H1 (cell line): ENCODE data around the gene TACSTD2. TPM values are rescaled to one million over a fixed set of nuclear protein-coding genes. Genes with fewer than 3 reads are reported as not detected.

Source experiments
- CTCF ChIA-PET: fragments of 300-600 bp; sonication (Branson Sonifier 250); formaldehyde crosslinking; loops from one replicate; lab custom pipeline; 2021; ENCODE audit not compliant: partially characterized antibody; lab: Charles Lee
- POLR2A ChIA-PET: fragments of 300-600 bp; sonication (Branson Sonifier 250); formaldehyde crosslinking; loops from one replicate; lab custom pipeline; 2021; ENCODE audit warnings: inconsistent platforms; ENCODE audit not compliant: partially characterized antibody; lab: Charles Lee
- DNase-seq, 2 experiments: peaks; one replicate each; pipeline versions ENCODE4 v3.0.0 to v3.0.0-alpha.2; 2010 to 2022; ENCODE audit warnings: low spot score in 2 of 2, low read depth in 1 of 2, mixed read lengths in 1 of 2
- FAIRE-seq: peaks from 2 replicates; lab custom pipeline; 2011; peaks lifted over from hg19 to GRCh38; lab: Jason Lieb, UNC
- H2AFZ ChIP-seq: 2 replicates; pipeline ENCODE4 v1.8.1; 2012; ENCODE audit warnings: low read length, inconsistent platforms
- H2AK5ac ChIP-seq: 2 replicates; pipeline ENCODE4 v1.6.1; 2013; ENCODE audit warnings: low read depth, low read length
- H2BK120ac ChIP-seq: replicated peaks from 2 replicates; pipeline ENCODE3; 2013; ENCODE audit warnings: low read depth, low read length, inconsistent platforms
- H2BK12ac ChIP-seq: 2 replicates; pipeline ENCODE4 v1.6.1; 2013; ENCODE audit warnings: low read depth, low read length
- H2BK15ac ChIP-seq: 2 replicates; pipeline ENCODE4 v1.6.1; 2013; ENCODE audit warnings: low read length
- H2BK20ac ChIP-seq: 2 replicates; pipeline ENCODE4 v1.6.1; 2013; ENCODE audit warnings: low read length
- H2BK5ac ChIP-seq: 2 replicates; pipeline ENCODE4 v1.6.1; 2013; ENCODE audit warnings: low read depth, low read length
- H3K14ac ChIP-seq: 2 replicates; pipeline ENCODE4 v1.6.1; 2013; ENCODE audit warnings: inconsistent platforms; ENCODE audit not compliant: insufficient read length
- H3K18ac ChIP-seq: 2 replicates; pipeline ENCODE4 v1.6.1; 2013; ENCODE audit warnings: low read length; ENCODE audit errors: extremely low read depth
- H3K23ac ChIP-seq: 2 replicates; pipeline ENCODE4 v1.6.1; 2013; ENCODE audit warnings: inconsistent platforms; ENCODE audit not compliant: insufficient read length
- H3K23me2 ChIP-seq: 2 replicates; pipeline ENCODE4 v1.6.1; 2013; ENCODE audit warnings: low read depth, low read length
- H3K27ac ChIP-seq: 2 replicates; pipeline ENCODE4 v1.6.1; 2011; ENCODE audit warnings: low read depth, low read length, inconsistent platforms
- H3K27me3 ChIP-seq, 4 experiments: replicated peaks in 1 of 4; 1 replicate in 1 of 4; 2 replicates in 3 of 4; pipeline versions ENCODE4 v1.6.1 to v1.8.1; 2011 to 2013; ENCODE audit warnings: low read length in 3 of 4, mild to moderate bottlenecking in 3 of 4, inconsistent platforms in 2 of 4, mixed read lengths in 2 of 4, moderate library complexity in 1 of 4; ENCODE audit not compliant: control insufficient read depth in 3 of 4, insufficient read depth in 3 of 4; ENCODE audit errors: extremely low read depth in 1 of 4
- H3K36me3 ChIP-seq, 4 experiments: 2 replicates each; pipeline versions ENCODE4 v1.6.1 to v1.8.1; 2011 to 2013; ENCODE audit warnings: mild to moderate bottlenecking in 4 of 4, low read length in 3 of 4, moderate library complexity in 2 of 4, control low read depth in 1 of 4, inconsistent platforms in 1 of 4; ENCODE audit not compliant: insufficient read depth in 4 of 4, control insufficient read depth in 2 of 4
- H3K4ac ChIP-seq: replicated peaks from 2 replicates; pipeline ENCODE3; 2013; ENCODE audit warnings: low read length, low read depth, mixed read lengths, inconsistent platforms; ENCODE audit not compliant: insufficient read length
- H3K4me1 ChIP-seq, 4 experiments: replicated peaks in 1 of 4; 1 replicate in 1 of 4; 2 replicates in 3 of 4; pipeline versions ENCODE4 v1.6.1 to v1.8.1; 2011 to 2013; ENCODE audit warnings: low read length in 3 of 4, inconsistent platforms in 2 of 4, mixed read lengths in 1 of 4; ENCODE audit not compliant: insufficient read depth in 4 of 4, control insufficient read depth in 3 of 4
- H3K4me2 ChIP-seq, 2 experiments: 2 replicates each; pipeline versions ENCODE4 v1.6.1 to v1.8.1; 2011 to 2013; ENCODE audit warnings: low read depth in 2 of 2, low read length in 2 of 2, control low read depth in 1 of 2, inconsistent platforms in 1 of 2, mild to moderate bottlenecking in 1 of 2; ENCODE audit not compliant: insufficient read depth in 1 of 2
- H3K4me3 ChIP-seq, 4 experiments: fragments of 200-600, 300-600 bp in 1 of 4; sonication (generic), shearing (Covaris generic), sonication (Bioruptor Twin) in 1 of 4; 2 replicates each; pipeline versions ENCODE4 v1.5.1 to v1.8.1; 2011 to 2016; ENCODE audit warnings: low read length in 4 of 4, low read depth in 3 of 4, control low read depth in 2 of 4, inconsistent platforms in 2 of 4, mild to moderate bottlenecking in 2 of 4, mixed read lengths in 1 of 4, moderate library complexity in 1 of 4; ENCODE audit not compliant: insufficient read depth in 2 of 4; ENCODE audit errors: extremely low read depth in 1 of 4
- H3K56ac ChIP-seq: replicated peaks from 2 replicates; pipeline ENCODE3; 2013; ENCODE audit warnings: low read depth, mild to moderate bottlenecking, mixed read lengths, low read length, inconsistent platforms; ENCODE audit not compliant: insufficient read length
- H3K79me1 ChIP-seq: 2 replicates; pipeline ENCODE4 v1.6.1; 2013; ENCODE audit warnings: low read depth, low read length, control low read depth
- H3K79me2 ChIP-seq, 2 experiments: 2 replicates each; pipeline versions ENCODE4 v1.6.1 to v1.8.1; 2012 to 2013; ENCODE audit warnings: low read length in 2 of 2, mild to moderate bottlenecking in 2 of 2, inconsistent platforms in 1 of 2; ENCODE audit not compliant: insufficient read depth in 2 of 2, control insufficient read depth in 1 of 2
- H3K9ac ChIP-seq, 4 experiments: replicated peaks in 1 of 4; 1 replicate in 1 of 4; 2 replicates in 3 of 4; pipeline versions ENCODE4 v1.6.1 to v1.8.1; 2011 to 2013; ENCODE audit warnings: low read depth in 3 of 4, low read length in 3 of 4, control low read depth in 2 of 4, mild to moderate bottlenecking in 2 of 4, moderate library complexity in 2 of 4, inconsistent platforms in 1 of 4; ENCODE audit errors: extremely low read depth in 1 of 4
- H3K9me3 ChIP-seq, 2 experiments: 2 replicates each; pipeline versions ENCODE4 v1.6.1 to v1.8.1; 2012 to 2013; ENCODE audit warnings: mild to moderate bottlenecking in 2 of 2, moderate library complexity in 2 of 2, control low read depth in 1 of 2, inconsistent platforms in 1 of 2, low read depth in 1 of 2, low read length in 1 of 2, mixed read lengths in 1 of 2; ENCODE audit not compliant: insufficient read depth in 2 of 2
- H4K20me1 ChIP-seq, 2 experiments: replicated peaks in 1 of 2; 2 replicates each; pipeline versions ENCODE3 to v1.8.1; 2011 to 2013; ENCODE audit warnings: inconsistent platforms in 2 of 2, low read length in 2 of 2, mild to moderate bottlenecking in 1 of 2; ENCODE audit not compliant: insufficient read depth in 2 of 2, control insufficient read depth in 1 of 2
- H4K5ac ChIP-seq: 2 replicates; pipeline ENCODE4 v1.6.1; 2013; ENCODE audit warnings: low read length, low read depth, mixed read lengths, inconsistent platforms; ENCODE audit not compliant: insufficient read length
- H4K8ac ChIP-seq: 2 replicates; pipeline ENCODE4 v1.8.0; 2013; ENCODE audit warnings: mild to moderate bottlenecking, moderate library complexity, low read length, inconsistent platforms; ENCODE audit not compliant: insufficient read depth; ENCODE audit errors: extremely low read depth
- H4K91ac ChIP-seq: replicated peaks from 2 replicates; pipeline ENCODE3; 2013; ENCODE audit warnings: low read length, mixed read lengths, inconsistent platforms; ENCODE audit not compliant: insufficient read length
- PHF8 ChIP-seq: fragments of 200-600 bp; sonication (generic); conservative IDR thresholded peaks from 2 replicates; pipeline ENCODE4 v1.7.1; 2012; ENCODE audit warnings: low read depth, mild to moderate bottlenecking, inconsistent platforms, low read length, moderate library complexity
- POLR2A ChIP-seq, 2 experiments: IDR thresholded peaks; 1 replicate in 1 of 2; 2 replicates in 1 of 2; pipeline ENCODE4 v1.6.1; 2011; ENCODE audit warnings: low read depth in 2 of 2, low read length in 2 of 2, mild to moderate bottlenecking in 2 of 2; ENCODE audit errors: control extremely low read depth in 1 of 2
- RAD21 ChIP-seq, 2 experiments: IDR thresholded peaks in 1 of 2; conservative IDR thresholded peaks in 1 of 2; 2 replicates each; pipeline ENCODE4 v1.6.1; 2011; ENCODE audit warnings: low read depth in 2 of 2, low read length in 2 of 2, improper control_type of control experiment in 1 of 2, inconsistent platforms in 1 of 2, mild to moderate bottlenecking in 1 of 2, moderate library complexity in 1 of 2
- SIRT6 ChIP-seq: IDR thresholded peaks from one replicate; pipeline ENCODE4 v1.7.1; 2012; ENCODE audit warnings: low read length, inconsistent platforms
- WGBS, 2 experiments: shearing (Covaris generic) in 1 of 2; methylation state at CpG; one replicate each; pipeline versions ENCODE4 v1.1.6 to v1.1.7; 2013 to 2015; ENCODE audit warnings: low lambda C conversion rate in 2 of 2, mixed read lengths in 2 of 2, inconsistent platforms in 1 of 2, low coverage in 1 of 2, missing lambda C conversion rate in 1 of 2; ENCODE audit not compliant: insufficient replicate concordance in 2 of 2, insufficient coverage in 1 of 2, insufficient read length in 1 of 2; ENCODE audit errors: extremely low coverage in 1 of 2, missing lambda C conversion rate in 1 of 2; 5-methylcytosine and 5-hydroxymethylcytosine counted together
- polyA plus RNA-seq, 7 experiments: library from polyadenylated mRNA; depleted of rRNA in 3 of 7; stranded (reverse) in 5 of 7; unstranded in 2 of 7; fragments of >200 nt in 5 of 7; fragments of 200-250 nt in 2 of 7; gene quantifications; 1 replicate in 5 of 7; 2 replicates in 1 of 7; 4 replicates in 1 of 7; pipeline versions ENCODE4 v1.2.1 to v1.2.3, GENCODE V29; 2011 to 2013; ENCODE audit warnings: missing spikeins in 2 of 7, mixed read lengths in 2 of 7
- total RNA-seq: library from RNA; stranded (reverse); fragmentation: NEBNext Ultra II Directional; extraction: Animal tissue kit (Norgen Biotek cat#: 25700); gene quantifications from 2 replicates; pipeline ENCODE4 v1.2.1, GENCODE V29; 2021

Gene TACSTD2
- total and polyA plus RNA-seq, 2 of the 8 experiments (the other 6 are each of a cell fraction or from before 2014, with no cell fraction given) = 0.76 to 0.85 TPM

GRCh38 chr1:58543260-58543659 lies 33.8 kb downstream of the TACSTD2 start:
- H3K27ac ChIP-seq = no peak overlapping the region
- no peaks in the 10 kb centered on the region for H3K79me1 ChIP-seq
- peaks cover 0 to 2% (median 0%) of the 10 kb centered on the region in 4 experiments; a peak in 3 of 7 replicates for H3K4me1 ChIP-seq
- ChIA-PET CTCF (interaction anchor here (0.6 to 1.7 kb wide), 5 partner anchors 27 to 339 kb away, joined by 3 to 5 read pairs (median 4); no protein-coding TSS in a partner anchor), POLR2A (interaction anchor here (0.6 to 1.2 kb wide), 2 partner anchors 32 to 157 kb away, joined by 3 to 4 read pairs; partner anchors contain the start of gene MYSM1)
- no peaks in the 10 kb centered on the region for H4K20me1 ChIP-seq
- H2AFZ ChIP-seq = no peak overlapping the region
- no peak overlapping the region for H2BK120ac ChIP-seq
- H2BK12ac ChIP-seq = no peak overlapping the region
- H3K4me2 ChIP-seq = no peak overlapping the region
- no peak overlapping the region for H2BK20ac ChIP-seq
- H3K23me2 ChIP-seq = peaks cover 6% of the 10 kb centered on the region; the same call in 1 of the 2 replicates
- no peak overlapping the region for H3K4ac ChIP-seq
- H4K8ac ChIP-seq = no peak overlapping the region
- no peak for TF ChIP-seq POLR2A (IDR thresholded peaks at IDR 0.05; ENCODE audit: control extremely low read depth in 1 of 2, low read depth in 2 of 2, low read length in 2 of 2)
- TF ChIP-seq RAD21 (IDR thresholded peaks at IDR 0.05 in 1 of 2, conservative IDR thresholded peaks at IDR 0.05 in 1 of 2; ENCODE audit: low read depth in 2 of 2, low read length in 2 of 2) = no peak
- TF ChIP-seq SIRT6 = no peak
- no peak for TF ChIP-seq PHF8
- DNase-seq = no peak
- H3K14ac ChIP-seq = no peak overlapping the region
- no peaks in the 10 kb centered on the region for H3K9me3 ChIP-seq
- no peak overlapping the region for H2BK5ac ChIP-seq
- no peaks in the 10 kb centered on the region for H3K36me3 ChIP-seq
- H3K56ac ChIP-seq = no peak overlapping the region
- H3K23ac ChIP-seq = no peak overlapping the region
- H3K18ac ChIP-seq = no peak overlapping the region
- no peak overlapping the region for H3K4me3 ChIP-seq
- H2AK5ac ChIP-seq = no peak overlapping the region
- no peak overlapping the region for H4K91ac ChIP-seq
- no peak overlapping the region for H3K9ac ChIP-seq
- WGBS, 2 experiments = 94% methylated on average over 1 of the region's 1 CpG; no CpG with 5 or more reads in 1 of the 2 experiments
- H3K79me2 ChIP-seq = no peaks in the 10 kb centered on the region
- H4K5ac ChIP-seq = no peak overlapping the region
- no peaks in the 10 kb centered on the region for H3K27me3 ChIP-seq
- no peak overlapping the region for H2BK15ac ChIP-seq
- FAIRE-seq = no peak
